Heart left ventricle (tissue), 13 donors: ENCODE results near the gene SMIM44.

ENCODE experiments used
- POLR2A ChIP-seq, 2 donors: fragments of 450-650 bp; IDR thresholded peaks; one replicate each; pipeline ENCODE4 v1.6.1; 2017; ENCODE audit warnings: antibody characterized with exemption in 2 of 2, mild to moderate bottlenecking in 2 of 2, moderate library complexity in 2 of 2
- TF ChIP-seq, protein P1 (sequence below), 12 donors: fragments of 200-600 bp; sonication (generic) in 4 of 12; IDR thresholded peaks; one replicate each; pipeline versions ENCODE4 v1.5.0 to v1.8.0; 2018 to 2022; ENCODE audit warnings: antibody characterized with exemption in 12 of 12, mild to moderate bottlenecking in 5 of 12
- donor health status: ischemic (EF 13 %, LVEDD 7.1; RV severe dilation, severe dysfunction).
- donor health status: DM: no; HTN: yes; CAD: no.
- donor health status: DM: no; HTN: no; CAD: no.
- donor health status: ischemic (EF 25% LVEDD 6.9; RV normal size, moderate dysfunction).
- donor health status: ischemic (EF 25% LVEDD 5.7; RV mildly dilated, moderate dysfunction).
- donor health status: ischemic (EF 35%, LVEDD 5.7; RV mildly dilated, moderate dysfunction).
- donor health status: nonischemic (EF 11% LVEDD 7.7; RV severe dilation, severe dysfunction).
- donor health status: DM: yes; HTN: yes; CAD: no.
- donor health status: PGD.
- donor health status: ischemic (EF 29% LVEDD 5.4; RV normal size, mild dysfunction).
- donor health status: nonischemic (EF 23%, LVEDD 6.1; RV moderate dilation, normal function).

DNA sequence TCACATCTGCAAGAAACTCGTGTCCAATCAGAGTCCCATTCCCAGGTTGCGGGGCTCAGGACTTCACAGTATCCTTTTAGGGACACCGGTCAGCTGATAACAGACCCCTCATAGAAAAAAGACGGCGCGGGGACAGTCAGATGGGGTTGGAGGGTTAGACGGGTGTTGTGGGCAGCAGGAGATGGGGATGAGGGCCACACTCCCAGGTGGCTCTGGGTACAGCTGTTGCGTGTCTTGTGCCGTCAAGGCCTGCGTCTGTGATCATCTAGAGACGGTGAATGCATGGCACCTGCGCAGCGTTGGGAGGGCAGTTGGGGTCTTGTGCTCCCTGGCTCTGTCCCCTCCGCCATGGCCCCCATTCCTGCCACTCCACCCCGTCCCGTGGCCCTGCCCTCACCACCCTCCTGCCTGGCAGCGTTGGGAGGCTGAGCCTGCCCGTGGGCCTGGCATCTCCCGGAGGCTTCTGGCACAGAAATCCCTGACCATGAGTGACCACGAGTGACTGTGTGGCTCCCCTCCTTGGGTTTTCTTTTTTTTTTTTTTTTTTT, 41.7 kb upstream of the SMIM44 start:
- TF ChIP-seq, protein P1, sequence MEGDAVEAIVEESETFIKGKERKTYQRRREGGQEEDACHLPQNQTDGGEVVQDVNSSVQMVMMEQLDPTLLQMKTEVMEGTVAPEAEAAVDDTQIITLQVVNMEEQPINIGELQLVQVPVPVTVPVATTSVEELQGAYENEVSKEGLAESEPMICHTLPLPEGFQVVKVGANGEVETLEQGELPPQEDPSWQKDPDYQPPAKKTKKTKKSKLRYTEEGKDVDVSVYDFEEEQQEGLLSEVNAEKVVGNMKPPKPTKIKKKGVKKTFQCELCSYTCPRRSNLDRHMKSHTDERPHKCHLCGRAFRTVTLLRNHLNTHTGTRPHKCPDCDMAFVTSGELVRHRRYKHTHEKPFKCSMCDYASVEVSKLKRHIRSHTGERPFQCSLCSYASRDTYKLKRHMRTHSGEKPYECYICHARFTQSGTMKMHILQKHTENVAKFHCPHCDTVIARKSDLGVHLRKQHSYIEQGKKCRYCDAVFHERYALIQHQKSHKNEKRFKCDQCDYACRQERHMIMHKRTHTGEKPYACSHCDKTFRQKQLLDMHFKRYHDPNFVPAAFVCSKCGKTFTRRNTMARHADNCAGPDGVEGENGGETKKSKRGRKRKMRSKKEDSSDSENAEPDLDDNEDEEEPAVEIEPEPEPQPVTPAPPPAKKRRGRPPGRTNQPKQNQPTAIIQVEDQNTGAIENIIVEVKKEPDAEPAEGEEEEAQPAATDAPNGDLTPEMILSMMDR (IDR thresholded peaks at IDR 0.05) = no peak
- no peak for TF ChIP-seq POLR2A (IDR thresholded peaks at IDR 0.05)
